ENCODE data around the gene C1orf50. TPM values are rescaled to one million over a fixed set of nuclear protein-coding genes. Genes with fewer than 3 reads are reported as not detected.

The C1orf50 gene
- total RNA-seq, 1 experiment from 2014 or later, result 7.7 TPM

GRCh38 chr1:42765832-42766740 lies 963 bp upstream of the C1orf50 start:
- peak; percentile 64 for TF ChIP-seq CTCF (conservative IDR thresholded peaks at IDR 0.05)
- Histone ChIP-seq H3K79me1 (ENCODE audit: insufficient read depth, low read depth, low read length, poor library complexity, severe bottlenecking) (no peaks in the 10 kb centered on the region), H2BK5ac (ENCODE audit: insufficient read length, low read length) (no peak overlapping the region), H3K9me3 (ENCODE audit: control insufficient read depth, low read depth, low read length) (no peaks in the 10 kb centered on the region), H2BK120ac (ENCODE audit: low read depth, low read length, poor library complexity, severe bottlenecking) (no peak overlapping the region), H3K56ac (ENCODE audit: insufficient read length, low read depth, low read length) (no peak overlapping the region), H3K4me2 (ENCODE audit: insufficient read depth, insufficient read length, low read length) (peak overlapping the region; percentile 95), H4K91ac (ENCODE audit: insufficient read length, low read depth, low read length) (no peak overlapping the region), H3K27ac (ENCODE audit: insufficient read length, low read depth, low read length) (no peak overlapping the region), H4K8ac (replicated peaks; ENCODE audit: insufficient read length, low read depth, low read length) (no peak overlapping the region), H3K23me2 (ENCODE audit: insufficient read length, low read depth, low read length, poor library complexity, severe bottlenecking) (peaks cover 7% of the 10 kb centered on the region), H3K23ac (ENCODE audit: insufficient read length, low read depth, low read length) (no peak overlapping the region), H3K4ac (ENCODE audit: low read depth, low read length) (no peak overlapping the region), H2AFZ (ENCODE audit: low read length) (no peak overlapping the region), H2BK12ac (ENCODE audit: insufficient read length, low read depth, low read length) (no peak overlapping the region), H3K18ac (ENCODE audit: insufficient read length, low read depth, low read length) (no peak overlapping the region), H3K4me1 (ENCODE audit: insufficient read depth, low read length) (no peaks in the 10 kb centered on the region), H4K20me1 (ENCODE audit: control insufficient read depth, insufficient read depth, insufficient read length) (no peaks in the 10 kb centered on the region), H3K27me3 (ENCODE audit: insufficient read depth, low read length) (no peaks in the 10 kb centered on the region), H3K79me2 (ENCODE audit: insufficient read depth, low read length) (0 out of 2 replicates have a peak, but pooled peaks cover 3% of the 10 kb centered on the region), H2BK15ac (ENCODE audit: low read depth, low read length) (no peak overlapping the region), H2AK5ac (ENCODE audit: insufficient read length, low read length) (no peak overlapping the region), H3K9ac (ENCODE audit: extremely low read depth, insufficient read length, low read length) (peak overlapping the region; percentile 71), H4K5ac (ENCODE audit: insufficient read length, low read depth, low read length) (no peak overlapping the region), H3K14ac (ENCODE audit: insufficient read depth, low read length) (no peak overlapping the region; the same call in 1 of the 2 replicates), H3T11ph (ENCODE audit: low read length) (no peak overlapping the region), H2BK20ac (ENCODE audit: low read depth, low read length, poor library complexity, severe bottlenecking) (no peak overlapping the region)
- no CpG with 5 or more reads among the region's 44 CpGs for WGBS (ENCODE audit: extremely low coverage, insufficient read length, low lambda C conversion rate)
- peak overlapping the region in 2 of 3 experiments; percentile 6 to 87; a peak in 3 of 7 replicates for H3K27ac Mint-ChIP-seq
- peak; percentile 62 for DNase-seq
- H3K27me3 Mint-ChIP-seq (ENCODE audit: low read depth), result no peaks in the 10 kb centered on the region
- H3K36me3 Mint-ChIP-seq (ENCODE audit: insufficient read depth in 1 of 3, low read depth in 3 of 3), result peaks cover 8 to 34% (median 25%) of the 10 kb centered on the region in 3 experiments; a peak in 5 of 7 replicates
- peaks cover 8 to 9% of the 10 kb centered on the region in 2 experiments for H3K4me1 Mint-ChIP-seq
- H3K4me3 Mint-ChIP-seq, result no peak overlapping the region
- H3K9me3 Mint-ChIP-seq, result no peaks in the 10 kb centered on the region
